GM21515 (cell line): ENCODE measurements around the gene TRIM22.
"Not testable (repeated sequence)": the region's sequence is repeated elsewhere in the genome, so short reads cannot be mapped to it uniquely, and the experiment has no call there.

Experiments
- ATAC-seq: cut with Tn5 transposase; IDR thresholded peaks from one replicate; pipeline ENCODE4 v1.9.1; 2021; ENCODE audit not compliant: unreplicated experiment

TRIM22 gene

GRCh38 chr11:5689551-5689983 lies at the start of gene TRIM22:
Gene TRIM22 (plus strand): TSS chr11:5689790. CDS start chr11:5696233, 6,443 bp downstream.
- ATAC-seq: peak; percentile 73

GRCh38 chr11:5639953-5640352 lies 49.6 kb upstream of the TRIM22 start:
- no peak for ATAC-seq

- no peak for ATAC-seq
Observed at GRCh38 chr11:5643585-5643984, 46.0 kb upstream of the TRIM22 start.

GRCh38 chr11:5646139-5646538 lies 43.5 kb upstream of the TRIM22 start:
- ATAC-seq: no peak

- no peak for ATAC-seq
Observed at GRCh38 chr11:5655474-5655873, 34.1 kb upstream of the TRIM22 start.

- ATAC-seq: not testable (repeated sequence)
Observed at GRCh38 chr11:5656956-5657355, 32.6 kb upstream of the TRIM22 start.

GRCh38 chr11:5658318-5658717 lies 31.3 kb upstream of the TRIM22 start:
- ATAC-seq: no peak

GRCh38 chr11:5663511-5663910 lies 26.1 kb upstream of the TRIM22 start:
- no peak for ATAC-seq

- no peak for ATAC-seq
Observed at GRCh38 chr11:5665051-5665570, 24.5 kb upstream of the TRIM22 start.

GRCh38 chr11:5665746-5666401 lies 23.7 kb upstream of the TRIM22 start:
- no peak for ATAC-seq

GRCh38 chr11:5666402-5666793 lies 23.2 kb upstream of the TRIM22 start:
- ATAC-seq: no peak

GRCh38 chr11:5671831-5672230 lies 17.8 kb upstream of the TRIM22 start:
- no peak for ATAC-seq

- no peak for ATAC-seq
Observed at GRCh38 chr11:5674391-5674790, 15.2 kb upstream of the TRIM22 start.

- no peak for ATAC-seq
Observed at GRCh38 chr11:5679811-5680210, 9.8 kb upstream of the TRIM22 start.

GRCh38 chr11:5682890-5683441 lies 6.6 kb upstream of the TRIM22 start:
- ATAC-seq: not testable (repeated sequence)

GRCh38 chr11:5683620-5684019 lies 6.0 kb upstream of the TRIM22 start:
- not testable (repeated sequence) for ATAC-seq

- ATAC-seq: peak; percentile 19
Observed at GRCh38 chr11:5684036-5684645, 5.4 kb upstream of the TRIM22 start.

- ATAC-seq: peak; percentile 72
Observed at GRCh38 chr11:5684646-5685362, 4.8 kb upstream of the TRIM22 start, which contains the start of gene TRIM5. Gene TRIM5 (minus strand): TSS chr11:5685074. CDS start chr11:5680177, 4,897 bp downstream.

- ATAC-seq: no peak
Observed at GRCh38 chr11:5686426-5686825, 3.2 kb upstream of the TRIM22 start.

- ATAC-seq: no peak
Observed at GRCh38 chr11:5688482-5688881, 1.1 kb upstream of the TRIM22 start.

- no peak for ATAC-seq
Observed at GRCh38 chr11:5690216-5690615, 626 bp downstream of the TRIM22 start.
